Sigmoid colon (tissue), 7 donors: Measurements from ENCODE around the gene VSTM2L. TPM values are rescaled to one million over a fixed set of nuclear protein-coding genes. Genes with fewer than 3 reads are reported as not detected.

Experiments used
- DNase-seq: peaks from one replicate; pipeline ENCODE4 v3.0.0-alpha.2; 2019
- H3K27ac ChIP-seq, 4 donors: fragments of 200-600 bp; sonication (generic); one replicate each; pipeline ENCODE4 v1.5.1; 2016 to 2019; ENCODE audit warnings: mild to moderate bottlenecking in 1 of 4
- H3K27me3 ChIP-seq, 3 donors: fragments of 200-600 bp; sonication (generic); one replicate each; pipeline ENCODE4 v1.5.1; 2019; ENCODE audit warnings: mild to moderate bottlenecking in 1 of 3
- H3K36me3 ChIP-seq, 4 donors: fragments of 200-600 bp; sonication (generic); one replicate each; pipeline ENCODE4 v1.5.1; 2016 to 2019
- H3K4me1 ChIP-seq, 4 donors: fragments of 200-600 bp; sonication (generic); one replicate each; pipeline ENCODE4 v1.5.1; 2017 to 2019
- H3K4me3 ChIP-seq, 4 donors: fragments of 200-600 bp; sonication (generic); one replicate each; pipeline ENCODE4 v1.5.1; 2017 to 2019; ENCODE audit warnings: mild to moderate bottlenecking in 2 of 4, moderate library complexity in 1 of 4
- H3K9me3 ChIP-seq, 4 donors: fragments of 200-600 bp in 3 of 4; sonication (generic) in 3 of 4; one replicate each; pipeline versions ENCODE4 v1.5.1 to v1.6.1; 2013 to 2019
- CTCF ChIP-seq, 4 experiments: fragments of 450-650 bp in 3 of 4; fragments of 200-600 bp in 1 of 4; IDR thresholded peaks; one replicate each; pipeline ENCODE4 v1.5.1; 2016 to 2019; ENCODE audit warnings: antibody characterized with exemption in 4 of 4, mild to moderate bottlenecking in 3 of 4, moderate library complexity in 2 of 4
- EP300 ChIP-seq, 4 donors: sonication (generic); formaldehyde crosslinking; IDR thresholded peaks; one replicate each; pipeline ENCODE4 v1.6.1; 2017; ENCODE audit warnings: antibody characterized with exemption in 4 of 4
- POLR2A ChIP-seq, 2 donors: fragments of 450-650 bp; IDR thresholded peaks; one replicate each; pipeline ENCODE4 v1.6.1; 2016; ENCODE audit warnings: antibody characterized with exemption in 2 of 2, mild to moderate bottlenecking in 2 of 2, moderate library complexity in 2 of 2
- POLR2AphosphoS5 ChIP-seq, 4 donors: sonication (generic); formaldehyde crosslinking; IDR thresholded peaks; one replicate each; pipeline ENCODE4 v1.6.1; 2017; ENCODE audit warnings: antibody characterized with exemption in 4 of 4
- WGBS, 2 donors: extraction: QIAGEN DNeasy Blood & Tissue Kit; methylation state at CpG; one replicate each; pipeline ENCODE4 v1.1.7; 2013; 5-methylcytosine and 5-hydroxymethylcytosine counted together
- intact Hi-C: fragments of 100-400 bp; cut with DNase I; formaldehyde crosslinking; loops from one replicate; pipeline ENCODE4 v1.15.1; 2023
- polyA plus RNA-seq, 3 donors: library from polyadenylated mRNA; stranded (reverse); fragments of 200-250 nt; gene quantifications; one replicate each; pipeline ENCODE4 v1.2.3, GENCODE V29; 2013
- total RNA-seq, 4 donors: library from RNA; depleted of rRNA; stranded (reverse); fragments of >200 nt; gene quantifications; one replicate each; pipeline ENCODE4 v1.1.0, GENCODE V29; 2016
- donor health status: healthy with polysubstance abuse.
- donor health status: Bipolar disorder and iron deficiency.
- donor health status: healthy.

The VSTM2L gene
- total and polyA plus RNA-seq, 7 donors: 1.5 to 3.4 (median 2.5) TPM; not detected in 2

GRCh38 chr20:37885593-37886503 is 17.1 kb upstream of the VSTM2L start:
- TF ChIP-seq CTCF (IDR thresholded peaks at IDR 0.05): no peak
- no peak for TF ChIP-seq EP300 (IDR thresholded peaks at IDR 0.05)
- TF ChIP-seq POLR2A (IDR thresholded peaks at IDR 0.05): no peak
- no peak for TF ChIP-seq POLR2AphosphoS5 (IDR thresholded peaks at IDR 0.05)
- DNase-seq: no peak
- Histone ChIP-seq H3K4me3 (no peak overlapping the region), H3K27me3 (no peaks in the 10 kb centered on the region), H3K4me1 (peaks cover 0 to 7% (median 2%) of the 10 kb centered on the region in 4 donors), H3K27ac (no peak overlapping the region), H3K9me3 (no peaks in the 10 kb centered on the region), H3K36me3 (no peaks in the 10 kb centered on the region)
- WGBS, 2 donors: 66 to 69% methylated on average over 32 of the region's 32 CpGs
- intact Hi-C loops: no loop called here

GRCh38 chr20:37886851-37887297 is 16.1 kb upstream of the VSTM2L start:
- intact Hi-C loops: no loop called here
- TF ChIP-seq EP300 (IDR thresholded peaks at IDR 0.05): no peak
- no peak for TF ChIP-seq CTCF (IDR thresholded peaks at IDR 0.05)
- no peak for TF ChIP-seq POLR2A (IDR thresholded peaks at IDR 0.05)
- TF ChIP-seq POLR2AphosphoS5 (IDR thresholded peaks at IDR 0.05): no peak
- no peaks in the 10 kb centered on the region for H3K36me3 ChIP-seq
- no peak overlapping the region for H3K4me3 ChIP-seq
- no peak for DNase-seq
- H3K4me1 ChIP-seq: peaks cover 0 to 12% (median 5%) of the 10 kb centered on the region in 4 donors
- no peak overlapping the region for H3K27ac ChIP-seq
- no peaks in the 10 kb centered on the region for H3K27me3 ChIP-seq
- H3K9me3 ChIP-seq: no peaks in the 10 kb centered on the region
- WGBS, 2 donors: 70 to 85% methylated on average over 4 of the region's 4 CpGs

- WGBS, 2 donors: 92 to 93% methylated on average over 10 of the region's 10 CpGs
- no peak overlapping the region for H3K4me3 ChIP-seq
- no peaks in the 10 kb centered on the region for H3K27me3 ChIP-seq
- DNase-seq: no peak
- H3K9me3 ChIP-seq: no peaks in the 10 kb centered on the region
- peaks cover 0 to 12% (median 5%) of the 10 kb centered on the region in 4 donors for H3K4me1 ChIP-seq
- no peak overlapping the region for H3K27ac ChIP-seq
- TF ChIP-seq POLR2A (IDR thresholded peaks at IDR 0.05) (no peak), CTCF (IDR thresholded peaks at IDR 0.05) (no peak), POLR2AphosphoS5 (IDR thresholded peaks at IDR 0.05) (no peak), EP300 (IDR thresholded peaks at IDR 0.05) (no peak)
- no peaks in the 10 kb centered on the region for H3K36me3 ChIP-seq
- intact Hi-C loops: no loop called here
These were observed 14.3 kb upstream of the VSTM2L start for GRCh38 chr20:37888641-37889040.

GRCh38 chr20:37890108-37890507 is 12.8 kb upstream of the VSTM2L start:
- H3K4me1 ChIP-seq: peaks cover 0 to 12% (median 5%) of the 10 kb centered on the region in 4 donors
- 77 to 83% methylated on average over 5 of the region's 5 CpGs for WGBS, 2 donors

More at GRCh38 chr20:37890108-37890507, 12.8 kb upstream of the VSTM2L start:
- DNase-seq: no peak
- intact Hi-C loops: no loop called here
- no peaks in the 10 kb centered on the region for H3K36me3 ChIP-seq
- no peak overlapping the region for H3K27ac ChIP-seq
- TF ChIP-seq CTCF (IDR thresholded peaks at IDR 0.05): no peak
- no peak for TF ChIP-seq EP300 (IDR thresholded peaks at IDR 0.05)
- no peak for TF ChIP-seq POLR2A (IDR thresholded peaks at IDR 0.05)
- no peak for TF ChIP-seq POLR2AphosphoS5 (IDR thresholded peaks at IDR 0.05)
- no peak overlapping the region for H3K4me3 ChIP-seq
- H3K9me3 ChIP-seq: no peaks in the 10 kb centered on the region
- no peaks in the 10 kb centered on the region for H3K27me3 ChIP-seq
